Activated CD4-positive, alpha-beta memory T cell treated with anti-CD3 and anti-CD28 coated beads, Interleukin-2, amount 10 ng/mL, durations not matched to agents 7 days and 5 days (primary cell): Measurements from ENCODE around the gene ST8SIA2. TPM values are rescaled to one million over a fixed set of nuclear protein-coding genes. Genes with fewer than 3 reads are reported as not detected.

Experiments
- CTCF ChIA-PET: fragments of 350-600 bp; sonication (Branson Sonifier 250); formaldehyde crosslinking; loops from one replicate; lab custom pipeline; 2021; ENCODE audit warnings: antibody characterized with exemption, inconsistent platforms; lab: Charles Lee
- POLR2A ChIA-PET: fragments of 350-600 bp; sonication (Branson Sonifier 250); formaldehyde crosslinking; loops from one replicate; lab custom pipeline; 2021; ENCODE audit warnings: antibody characterized with exemption; lab: Charles Lee
- DNase-seq: peaks from one replicate; pipeline ENCODE4 v3.0.0-alpha.2; 2020
- H3K27ac Mint-ChIP-seq: one replicate; pipeline ENCODE4 v1.8.0; 2021; ENCODE audit warnings: mild to moderate bottlenecking, mixed read lengths
- H3K27me3 Mint-ChIP-seq: one replicate; pipeline ENCODE4 v1.8.0; 2021; ENCODE audit warnings: mixed read lengths
- H3K36me3 Mint-ChIP-seq: one replicate; pipeline ENCODE4 v1.8.0; 2021; ENCODE audit warnings: low read depth, mixed read lengths
- H3K4me1 Mint-ChIP-seq: one replicate; pipeline ENCODE4 v1.8.0; 2021; ENCODE audit warnings: mixed read lengths
- H3K4me3 Mint-ChIP-seq: one replicate; pipeline ENCODE4 v1.8.0; 2021; ENCODE audit warnings: mild to moderate bottlenecking, mixed read lengths
- H3K9me3 Mint-ChIP-seq: one replicate; pipeline ENCODE4 v1.8.0; 2021; ENCODE audit warnings: mixed read lengths
- total RNA-seq, 2 experiments: library from RNA; stranded (reverse); gene quantifications; one replicate each; pipeline ENCODE4 v1.2.3, GENCODE V29; 2021

The ST8SIA2 gene
- total RNA-seq, 2 experiments from 2014 or later: not detected

DNA sequence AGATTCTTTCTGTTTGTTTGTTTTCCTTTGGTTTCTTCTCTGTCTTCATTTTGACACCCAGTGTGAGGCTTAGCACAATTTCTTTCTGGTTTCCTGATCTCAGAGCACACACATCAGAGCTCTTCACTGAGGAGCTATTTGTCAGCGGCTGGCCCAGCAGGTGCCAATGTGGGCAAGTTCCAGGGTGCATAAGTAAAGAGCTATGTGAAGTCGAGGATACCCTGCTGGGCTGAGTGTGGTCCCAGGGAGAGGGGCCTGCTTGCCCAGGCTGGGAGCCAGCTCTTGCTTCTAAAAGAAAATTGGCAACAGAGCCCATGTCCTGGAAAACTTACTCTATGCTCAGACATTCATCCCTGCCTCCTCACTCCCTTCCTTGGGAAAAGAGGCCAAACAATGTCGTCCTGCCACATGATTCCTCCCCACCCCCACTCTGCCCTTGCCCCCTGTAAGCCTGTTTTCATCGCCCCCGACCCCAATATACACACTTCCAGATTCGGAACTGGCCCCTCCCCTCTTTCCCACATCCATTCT, 101.2 kb downstream of the ST8SIA2 start:
- H3K36me3 Mint-ChIP-seq: no peaks in the 10 kb centered on the region
- POLR2A ChIA-PET: no interaction called here
- H3K27ac Mint-ChIP-seq: no peak overlapping the region
- no peak for DNase-seq
- H3K4me1 Mint-ChIP-seq: no peaks in the 10 kb centered on the region
- CTCF ChIA-PET: no interaction called here
- no peaks in the 10 kb centered on the region for H3K9me3 Mint-ChIP-seq
- H3K27me3 Mint-ChIP-seq: no peaks in the 10 kb centered on the region
- no peak overlapping the region for H3K4me3 Mint-ChIP-seq

DNA sequence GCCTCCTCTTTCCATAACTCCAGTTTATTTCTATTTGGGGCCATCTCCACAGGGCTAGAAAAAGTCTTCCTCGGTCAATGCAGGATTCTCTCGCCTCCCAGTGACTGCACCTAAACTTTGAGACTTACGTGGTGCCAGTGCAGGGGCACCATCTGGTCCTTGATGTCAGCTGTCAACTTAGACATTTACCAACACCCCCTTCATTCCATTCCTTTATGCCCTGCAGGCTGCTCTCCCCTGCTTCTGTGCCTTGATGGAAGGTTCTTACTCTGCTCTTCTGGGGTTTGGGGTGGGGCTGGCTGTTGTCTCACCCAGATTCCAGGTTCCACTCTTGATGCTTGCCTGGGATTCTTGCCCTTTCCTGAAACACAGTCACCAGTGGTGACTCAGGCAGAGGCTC, 101.8 kb downstream of the ST8SIA2 start:
- Mint-ChIP-seq H3K27me3 (no peaks in the 10 kb centered on the region), H3K9me3 (no peaks in the 10 kb centered on the region), H3K4me1 (no peaks in the 10 kb centered on the region), H3K4me3 (no peak overlapping the region), H3K36me3 (no peaks in the 10 kb centered on the region), H3K27ac (no peak overlapping the region)
- ChIA-PET POLR2A (no interaction called here), CTCF (no interaction called here)
- no peak for DNase-seq

DNA sequence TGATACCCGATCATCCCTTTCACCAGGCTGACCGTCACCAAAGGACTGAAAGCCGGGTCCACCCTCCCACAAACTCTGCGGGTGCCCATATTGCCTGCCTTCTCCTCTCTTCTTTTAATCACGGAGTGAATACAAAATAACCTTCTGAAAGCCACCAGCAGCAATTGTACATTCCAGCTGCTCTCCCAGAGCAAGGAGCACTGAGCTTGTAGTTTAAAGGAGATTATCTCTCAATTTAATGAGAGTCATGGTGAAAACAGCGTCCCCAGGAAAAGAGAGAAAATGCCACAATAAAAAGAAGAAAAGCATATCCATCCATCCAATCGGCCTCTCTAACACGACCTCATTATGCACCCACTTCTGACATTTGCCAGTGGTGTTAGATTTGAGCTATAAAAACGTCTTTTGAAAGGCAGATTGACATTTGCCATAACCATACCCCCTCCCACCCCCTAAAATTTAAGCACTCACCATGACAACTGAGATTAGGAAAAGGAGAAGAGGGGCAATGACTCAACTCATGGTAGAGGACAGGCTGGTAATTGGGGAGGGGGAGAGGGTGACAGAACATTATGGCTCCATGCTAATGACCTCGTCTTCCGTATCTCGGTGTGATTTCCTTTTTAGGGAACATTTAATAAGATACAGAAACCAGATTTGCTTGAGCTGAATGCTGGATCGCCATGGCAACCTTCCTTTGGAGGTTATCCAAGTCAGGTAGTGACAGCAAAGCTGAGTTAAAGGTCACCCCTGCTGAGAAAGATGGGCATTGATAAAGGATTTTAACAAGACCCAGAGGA, 106.2 kb downstream of the ST8SIA2 start:
- no peak for DNase-seq
- no peak overlapping the region for H3K4me3 Mint-ChIP-seq
- peaks cover 24% of the 10 kb centered on the region for H3K27me3 Mint-ChIP-seq
- no peak overlapping the region for H3K27ac Mint-ChIP-seq
- H3K4me1 Mint-ChIP-seq: no peaks in the 10 kb centered on the region
- no peaks in the 10 kb centered on the region for H3K36me3 Mint-ChIP-seq
- H3K9me3 Mint-ChIP-seq: no peaks in the 10 kb centered on the region
- ChIA-PET POLR2A (no interaction called here), CTCF (no interaction called here)

DNA sequence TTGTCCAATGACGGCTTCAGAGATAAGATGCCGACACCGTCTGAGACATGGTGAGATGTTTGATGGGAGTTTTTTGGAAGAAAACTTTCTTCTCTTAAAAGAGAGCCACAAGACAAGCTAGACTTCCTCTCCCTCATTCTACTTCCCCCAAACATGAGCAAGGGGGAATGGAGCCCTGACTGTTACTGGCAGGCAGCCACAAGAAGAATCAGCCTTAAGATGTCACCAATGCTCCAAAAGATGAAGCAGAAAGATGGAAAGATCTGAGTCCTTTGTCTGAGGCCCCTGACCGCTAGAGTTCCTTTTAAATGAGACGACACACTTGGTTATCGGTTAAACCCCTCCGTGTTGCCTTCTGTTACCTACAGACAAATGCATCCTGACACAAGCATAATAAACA, 108.7 kb downstream of the ST8SIA2 start:
- DNase-seq: no peak
- Mint-ChIP-seq H3K4me3 (no peak overlapping the region), H3K27me3 (peaks cover 26% of the 10 kb centered on the region), H3K9me3 (peaks cover 2% of the 10 kb centered on the region), H3K4me1 (no peaks in the 10 kb centered on the region), H3K27ac (no peak overlapping the region), H3K36me3 (no peaks in the 10 kb centered on the region)
- POLR2A ChIA-PET: no interaction called here
- CTCF ChIA-PET: no interaction called here

DNA sequence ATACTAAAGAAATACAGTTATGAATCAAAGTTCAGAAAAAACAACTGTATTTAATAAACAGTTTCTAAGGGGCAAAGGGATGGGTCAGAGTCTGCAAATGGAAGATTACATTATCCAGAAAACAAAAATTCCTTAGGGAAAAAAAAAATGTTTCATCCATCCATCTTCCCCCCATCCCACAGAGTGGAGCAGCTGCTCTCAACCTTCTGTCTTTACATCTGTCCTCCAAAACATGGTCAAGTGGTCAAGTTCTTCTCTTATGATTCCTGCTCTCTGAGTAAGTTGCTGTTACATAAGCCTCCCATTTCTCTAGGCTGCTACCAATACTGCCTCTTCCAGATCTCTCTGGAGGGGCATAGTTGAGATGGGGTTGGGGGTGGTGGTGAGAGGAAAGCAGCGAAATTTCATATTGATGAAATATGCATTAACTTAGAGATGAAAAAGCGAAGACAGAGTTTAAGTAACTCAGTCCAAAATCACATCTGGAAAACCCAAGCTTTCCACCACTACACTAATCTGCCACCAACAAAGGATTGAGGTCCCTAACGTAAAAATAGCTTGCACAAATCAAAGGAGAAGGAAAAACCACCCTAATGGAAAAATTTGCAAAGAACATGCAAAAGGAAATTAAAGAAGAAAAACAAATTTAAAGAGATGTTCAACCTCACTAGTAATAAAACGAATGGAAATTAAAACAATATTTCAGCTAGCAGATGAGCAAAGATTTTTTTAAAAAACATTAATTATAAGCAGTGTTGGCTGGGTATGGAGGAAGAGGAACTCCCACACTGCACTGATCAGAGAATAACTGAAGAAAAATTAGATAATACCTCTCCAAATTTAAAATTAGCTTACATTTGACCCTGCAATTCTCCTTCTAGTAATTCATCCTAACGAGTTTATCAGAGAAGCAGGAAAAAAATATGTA, 109.5 kb downstream of the ST8SIA2 start:
- POLR2A ChIA-PET: no interaction called here
- no peak for DNase-seq
- H3K36me3 Mint-ChIP-seq: no peaks in the 10 kb centered on the region
- no peak overlapping the region for H3K27ac Mint-ChIP-seq
- CTCF ChIA-PET: no interaction called here
- peaks cover 26% of the 10 kb centered on the region for H3K27me3 Mint-ChIP-seq
- H3K4me1 Mint-ChIP-seq: no peaks in the 10 kb centered on the region
- H3K4me3 Mint-ChIP-seq: no peak overlapping the region
- H3K9me3 Mint-ChIP-seq: peaks cover 2% of the 10 kb centered on the region

DNA sequence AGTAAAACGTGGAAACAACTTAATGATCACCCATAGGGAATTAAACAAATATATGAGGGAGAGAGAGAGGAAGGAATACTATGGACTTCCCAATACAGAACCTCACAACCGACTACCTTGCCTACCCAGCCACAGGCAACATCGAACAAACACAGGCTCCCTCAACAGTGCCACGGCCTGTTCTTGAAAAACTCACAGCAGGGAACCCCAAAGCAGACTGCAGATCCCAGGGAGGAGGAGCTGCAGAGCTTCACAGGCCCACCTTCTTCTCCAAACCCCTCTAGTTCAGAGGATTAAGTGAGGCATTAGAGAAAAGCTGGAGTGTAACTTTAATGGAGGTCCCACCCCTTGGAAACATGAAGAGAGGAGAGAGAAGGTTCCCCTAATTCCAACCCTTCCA, 110.2 kb downstream of the ST8SIA2 start:
- no peak for DNase-seq
- H3K4me3 Mint-ChIP-seq: no peak overlapping the region
- peaks cover 26% of the 10 kb centered on the region for H3K27me3 Mint-ChIP-seq
- H3K27ac Mint-ChIP-seq: no peak overlapping the region
- H3K36me3 Mint-ChIP-seq: no peaks in the 10 kb centered on the region
- POLR2A ChIA-PET: no interaction called here
- H3K4me1 Mint-ChIP-seq: no peaks in the 10 kb centered on the region
- peaks cover 2% of the 10 kb centered on the region for H3K9me3 Mint-ChIP-seq
- CTCF ChIA-PET: no interaction called here

DNA sequence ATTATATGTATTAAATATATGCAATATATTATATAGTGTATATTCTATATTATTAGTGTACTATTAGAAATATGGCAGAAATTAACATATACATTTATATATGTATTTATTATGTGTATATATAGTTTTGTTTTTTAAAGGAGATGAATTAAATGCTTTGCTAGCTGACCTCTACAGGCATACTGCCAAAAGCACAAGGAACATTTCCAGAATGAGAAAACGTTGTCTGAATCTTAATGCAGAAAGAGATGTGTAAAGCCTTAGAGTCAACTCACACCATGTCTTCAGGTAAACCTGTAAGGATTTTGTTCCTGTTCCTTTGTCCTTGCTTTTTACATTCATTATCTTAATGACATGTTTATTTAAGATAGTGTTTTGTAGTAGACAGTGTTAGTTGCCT, 111.9 kb downstream of the ST8SIA2 start:
- H3K4me1 Mint-ChIP-seq: no peaks in the 10 kb centered on the region
- no peaks in the 10 kb centered on the region for H3K36me3 Mint-ChIP-seq
- H3K27ac Mint-ChIP-seq: no peak overlapping the region
- H3K9me3 Mint-ChIP-seq: peaks cover 2% of the 10 kb centered on the region
- peaks cover 26% of the 10 kb centered on the region for H3K27me3 Mint-ChIP-seq
- POLR2A ChIA-PET: no interaction called here
- H3K4me3 Mint-ChIP-seq: no peak overlapping the region
- CTCF ChIA-PET: no interaction called here
- no peak for DNase-seq

DNA sequence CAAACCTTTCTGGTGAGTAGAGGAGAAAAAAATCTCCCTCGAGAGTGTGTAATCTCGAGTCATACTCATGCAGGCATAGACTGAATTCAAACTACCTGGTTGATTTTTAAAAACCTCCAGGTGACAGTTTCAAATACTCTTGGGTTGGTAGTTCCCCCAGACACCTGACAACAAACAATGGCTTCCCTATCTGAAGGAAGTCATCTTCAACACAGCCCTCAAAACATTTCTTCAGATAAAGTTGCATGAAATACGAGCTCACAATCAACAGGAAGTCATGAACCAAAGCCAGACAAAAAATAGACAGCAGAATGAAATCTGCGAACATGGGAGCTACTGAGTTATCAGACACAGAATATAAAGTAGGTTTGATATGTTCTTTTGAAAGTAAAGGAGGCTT, 112.8 kb downstream of the ST8SIA2 start:
- Mint-ChIP-seq H3K4me1 (no peaks in the 10 kb centered on the region), H3K4me3 (no peak overlapping the region), H3K27ac (no peak overlapping the region), H3K27me3 (peaks cover 24% of the 10 kb centered on the region), H3K9me3 (peaks cover 2% of the 10 kb centered on the region), H3K36me3 (no peaks in the 10 kb centered on the region)
- ChIA-PET POLR2A (interaction anchor here (0.6 kb wide), 1 partner anchor 513 kb away, joined by 3 read pairs; no protein-coding TSS in a partner anchor), CTCF (no interaction called here)
- DNase-seq: no peak

DNA sequence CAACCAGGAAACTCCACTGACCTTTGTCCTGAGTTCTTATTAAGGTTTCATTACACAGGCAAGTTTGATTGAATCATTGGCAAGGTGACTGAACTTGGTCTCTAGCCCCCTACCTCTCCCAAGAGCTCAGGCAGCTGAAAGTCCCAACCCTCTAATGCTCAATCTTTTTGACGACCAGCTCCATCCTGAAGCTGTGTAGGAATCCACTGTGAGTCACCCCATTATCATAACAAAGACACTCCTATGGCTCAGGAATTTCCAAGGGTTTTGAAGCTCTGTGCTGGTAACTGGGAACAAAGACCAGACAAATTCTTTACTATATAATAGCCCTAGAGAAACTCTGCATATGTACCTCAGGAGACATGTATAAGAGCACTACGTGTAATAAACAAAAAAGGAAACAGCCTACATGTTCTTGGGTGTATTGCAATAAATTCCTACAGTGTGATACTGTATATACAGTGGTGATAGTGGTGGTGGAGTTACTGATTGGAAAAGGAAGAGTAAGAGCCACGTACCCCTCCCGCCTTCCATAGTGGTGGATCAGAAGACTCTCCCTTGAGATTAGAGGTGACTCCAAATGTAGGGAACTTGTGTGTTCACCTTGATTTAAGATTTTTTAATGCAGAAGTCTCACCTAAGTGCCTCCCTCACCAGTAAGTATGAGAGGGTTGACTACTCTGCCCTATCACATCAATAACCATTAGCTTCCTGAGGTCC, 116.6 kb downstream of the ST8SIA2 start:
- POLR2A ChIA-PET: no interaction called here
- Mint-ChIP-seq H3K27me3 (peaks cover 2% of the 10 kb centered on the region), H3K27ac (no peak overlapping the region), H3K4me1 (no peaks in the 10 kb centered on the region), H3K4me3 (no peak overlapping the region), H3K36me3 (no peaks in the 10 kb centered on the region), H3K9me3 (peaks cover 2% of the 10 kb centered on the region)
- CTCF ChIA-PET: no interaction called here
- no peak for DNase-seq
